Epithelial cell of prostate (primary cell): ENCODE measurements around the gene APOL6.
"Not testable (repeated sequence)": the region's sequence is repeated elsewhere in the genome, so short reads cannot be mapped to it uniquely, and the experiment has no call there.

ENCODE experiments used
- DNase-seq: peaks from one replicate; pipeline ENCODE4 v3.0.0-alpha.2; 2011; ENCODE audit warnings: low read depth, low spot score
- H3K27ac ChIP-seq: fragments of 450-650 bp; 2 replicates; pipeline ENCODE4 v1.5.1; 2017; ENCODE audit warnings: mild to moderate bottlenecking

The APOL6 gene

DNA sequence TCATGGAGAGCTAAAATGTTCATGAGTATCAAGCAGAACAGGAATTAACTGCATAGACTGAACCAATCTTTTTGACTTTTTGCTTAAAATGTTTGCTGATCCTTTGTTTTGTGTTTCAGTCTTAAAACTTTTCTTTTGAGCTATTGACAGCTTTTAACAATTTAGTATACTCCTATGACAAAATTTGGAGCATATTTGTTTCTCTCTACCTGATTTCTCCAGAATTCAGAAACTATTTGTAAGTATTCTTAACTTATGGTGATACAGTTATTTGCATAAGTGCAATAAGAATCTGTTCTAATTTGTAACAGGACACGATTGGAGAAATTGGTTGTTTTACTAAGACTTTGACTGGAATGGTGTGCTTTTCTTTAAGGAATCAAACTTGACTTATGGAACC, 18.5 kb downstream of the APOL6 start:
- not testable (repeated sequence) for DNase-seq, H3K27ac ChIP-seq

DNA sequence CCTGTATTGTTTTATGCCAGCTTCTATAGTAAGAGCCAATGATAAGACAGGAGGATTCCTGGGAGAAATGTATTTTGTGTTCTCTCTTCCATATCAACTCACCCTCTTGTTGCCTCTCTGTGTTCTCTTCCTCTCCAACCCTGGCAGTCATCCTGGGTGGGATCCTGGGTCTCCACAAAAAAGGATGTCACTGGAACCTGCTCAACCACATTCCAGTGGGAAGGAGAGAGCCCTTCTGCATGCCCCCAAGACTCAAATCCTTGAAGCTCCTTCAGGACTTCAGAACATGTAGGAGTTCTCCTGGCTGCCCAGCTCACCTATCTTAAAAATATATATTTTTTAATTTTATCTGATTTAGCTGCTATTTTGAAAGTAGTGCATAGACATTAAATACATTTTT, 26.1 kb downstream of the APOL6 start:
- H3K27ac ChIP-seq, result no peak overlapping the region

DNA sequence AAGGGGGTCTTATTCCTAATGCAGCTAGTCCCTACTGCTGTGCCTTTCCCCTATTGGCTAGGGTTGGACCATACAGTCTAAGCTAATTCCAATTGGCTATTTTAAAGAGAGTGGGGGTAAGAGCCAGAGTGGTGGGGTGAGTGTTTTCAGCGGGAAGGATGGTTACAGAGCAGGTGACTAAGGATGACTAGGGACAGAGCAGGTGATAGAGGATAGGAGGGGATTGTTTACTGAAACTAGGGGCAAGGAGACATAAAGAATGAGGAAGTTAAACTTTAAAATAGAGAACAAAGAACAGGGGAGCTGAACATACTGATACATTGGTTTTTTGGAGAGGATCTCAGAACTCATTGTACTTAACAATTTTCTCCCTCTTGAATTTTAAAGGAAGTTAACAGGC, 27.8 kb downstream of the APOL6 start:
- H3K27ac ChIP-seq, DNase-seq: not testable (repeated sequence)

More for the DNA sequence above, 26.1 kb downstream of the APOL6 start:
- DNase-seq, result no peak

DNA sequence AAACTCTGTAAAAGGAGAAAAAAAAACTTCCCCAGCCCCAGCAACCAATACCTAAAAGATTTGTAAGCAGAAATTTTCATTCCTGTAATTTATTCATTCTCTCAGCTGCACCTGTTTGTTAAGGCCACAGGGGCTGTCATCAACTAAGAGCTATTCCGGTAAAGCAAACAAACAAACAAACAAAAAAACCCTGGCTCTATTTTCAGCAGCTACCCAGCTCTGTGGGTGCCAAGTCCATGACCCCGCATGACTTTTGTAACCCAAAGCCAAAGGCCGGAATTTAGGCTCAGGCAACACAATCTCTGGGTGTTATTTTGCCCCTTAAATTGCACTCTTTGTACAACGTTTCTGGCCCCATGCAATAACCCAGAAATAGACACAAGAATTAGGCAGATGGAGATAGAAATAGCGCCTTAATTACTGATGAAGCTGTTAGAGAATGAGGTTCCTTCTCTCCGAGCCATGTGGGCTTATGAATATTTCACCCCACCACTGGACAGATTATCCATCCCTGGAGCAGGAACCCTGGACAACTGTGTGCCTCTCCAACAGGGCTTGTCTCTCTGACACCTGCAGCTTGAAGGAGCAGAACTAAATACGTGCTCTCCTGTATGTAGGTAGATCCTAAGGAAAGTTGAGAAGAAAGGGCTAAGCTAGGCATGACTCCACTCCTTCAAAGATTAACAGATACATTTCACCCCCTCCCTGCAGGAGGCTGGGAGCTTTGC, 29.4 kb downstream of the APOL6 start:
- no peak overlapping the region for H3K27ac ChIP-seq
- no peak for DNase-seq

DNA sequence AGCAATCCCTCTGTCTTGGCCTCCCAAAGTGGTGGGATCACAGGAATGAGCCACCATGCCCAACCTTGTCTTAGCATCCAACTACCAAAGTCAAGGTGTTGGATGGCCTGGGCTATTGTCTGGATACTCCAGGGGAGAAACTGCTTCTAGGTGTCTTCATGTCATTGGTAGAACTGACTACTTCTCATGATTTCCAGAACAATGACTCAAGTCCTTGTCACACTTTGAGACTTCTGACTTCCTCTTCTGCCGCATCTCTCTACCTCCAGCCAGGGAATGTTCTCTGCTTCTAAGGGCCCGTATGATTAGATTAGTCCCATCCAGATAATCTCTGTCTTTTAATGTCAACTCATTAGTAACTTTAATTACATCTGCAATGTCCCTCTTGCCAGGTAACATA, 30.6 kb downstream of the APOL6 start:
- DNase-seq, result no peak
- H3K27ac ChIP-seq, result no peak overlapping the region

DNA sequence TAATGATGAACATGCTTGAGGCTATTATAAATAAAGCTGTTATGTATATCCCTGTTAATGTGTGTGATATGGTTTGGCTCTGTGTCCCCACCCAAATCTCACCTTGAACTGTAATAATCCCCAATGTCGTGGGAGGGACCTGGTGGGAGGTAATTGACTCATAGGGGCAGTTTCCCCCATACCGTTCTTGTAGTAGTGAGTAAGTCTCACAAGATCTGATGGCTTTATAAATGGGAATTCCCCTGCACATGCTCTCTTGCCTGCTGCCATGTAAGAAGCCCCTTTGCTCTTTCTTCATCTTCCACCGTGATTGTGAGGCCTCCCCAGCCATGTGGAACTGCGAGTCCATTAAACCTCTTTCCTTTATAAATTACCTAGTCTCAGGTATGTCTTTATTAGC, 31.2 kb downstream of the APOL6 start:
- H3K27ac ChIP-seq, DNase-seq: not testable (repeated sequence)

DNA sequence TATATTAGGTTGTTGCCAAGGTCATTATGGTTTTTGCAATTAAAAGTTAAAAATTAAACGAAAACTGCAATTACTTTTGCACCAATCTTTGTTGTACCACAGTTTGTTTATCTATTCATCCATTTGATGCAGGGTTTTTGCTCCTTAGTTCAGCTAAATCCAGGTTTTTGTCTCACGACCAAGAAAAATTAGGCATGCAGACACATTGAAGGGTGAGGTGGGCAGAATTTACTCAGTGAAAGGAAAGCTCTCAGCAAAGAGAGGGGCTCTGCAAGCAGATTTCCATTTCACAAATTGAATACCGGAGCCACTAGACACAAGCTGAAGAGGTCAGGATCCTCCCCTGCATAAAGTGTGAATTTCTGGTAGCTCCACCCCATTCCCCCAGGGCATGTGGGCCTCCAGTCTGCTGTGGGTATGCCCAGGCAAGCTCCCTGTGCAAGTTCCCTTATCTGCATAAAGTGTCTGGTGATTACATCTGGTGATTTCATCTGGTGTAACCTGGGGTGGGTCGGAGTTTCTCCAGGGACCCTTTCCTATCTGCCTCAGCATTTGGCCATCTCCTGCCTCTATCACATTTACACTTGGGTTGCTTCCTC, 33.3 kb downstream of the APOL6 start:
- H3K27ac ChIP-seq, result no peak overlapping the region
- DNase-seq, result no peak

DNA sequence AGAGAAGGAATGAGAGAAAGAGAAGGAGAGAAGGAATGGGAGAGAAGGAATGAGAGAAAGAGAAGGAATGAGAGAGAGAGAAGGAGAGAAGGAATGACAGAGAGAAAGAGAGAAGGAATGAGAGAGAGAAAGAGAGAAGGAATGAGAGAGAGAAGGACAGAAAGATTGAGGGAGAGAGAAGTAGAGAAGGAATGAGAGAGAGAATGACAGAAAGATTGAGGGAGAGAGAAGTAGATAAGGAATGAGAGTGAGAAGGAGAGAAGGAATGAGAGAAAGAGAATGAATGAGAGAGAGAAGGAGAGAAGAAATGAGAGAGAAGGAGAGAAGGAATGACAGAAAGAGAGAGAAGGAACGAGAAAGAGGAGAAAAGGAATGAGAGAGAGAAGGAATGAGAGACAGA, 35.3 kb downstream of the APOL6 start:
- no peak for DNase-seq
- H3K27ac ChIP-seq, result no peak overlapping the region

DNA sequence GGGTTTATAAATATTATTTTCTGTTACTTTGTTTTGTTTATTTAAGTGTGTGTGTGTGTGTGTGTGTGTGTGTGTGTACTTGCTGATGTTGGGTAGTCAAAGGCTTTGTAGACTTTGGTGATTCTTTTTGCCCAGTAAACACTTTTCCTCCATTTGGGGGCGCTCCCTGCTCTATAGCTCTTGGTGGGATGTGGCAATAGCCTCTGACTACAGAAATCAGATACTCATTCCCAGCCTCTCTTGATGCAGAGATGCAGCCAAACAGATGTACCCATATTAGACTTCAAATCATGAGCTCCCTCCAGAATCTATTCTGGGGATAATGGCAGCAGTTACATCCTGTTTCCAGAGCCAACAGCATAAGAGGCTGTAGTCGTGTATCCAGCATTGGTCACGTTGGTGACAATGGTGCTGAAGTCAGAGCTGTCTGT, 36.0 kb downstream of the APOL6 start:
- no peak for DNase-seq
- H3K27ac ChIP-seq, result no peak overlapping the region

DNA sequence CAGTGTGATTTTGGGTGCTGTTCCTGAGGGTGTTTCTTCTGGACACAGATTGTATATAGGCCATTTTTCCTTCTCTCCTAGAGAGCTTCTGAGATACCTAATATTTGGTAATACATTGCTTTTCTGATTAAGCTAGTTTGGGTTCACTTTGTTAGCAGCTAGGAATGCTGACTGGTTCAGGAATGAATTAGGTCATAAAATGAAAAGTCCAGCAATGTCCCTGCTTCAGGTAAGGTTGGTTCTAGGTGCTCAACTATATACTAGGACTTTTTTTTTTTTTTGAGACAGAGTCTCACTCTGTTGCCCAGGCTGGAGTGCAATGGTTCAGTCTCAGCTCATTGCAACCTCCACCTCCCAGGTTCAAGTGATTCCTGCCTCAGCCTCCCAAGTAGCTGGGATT, 36.5 kb downstream of the APOL6 start:
- H3K27ac ChIP-seq, result no peak overlapping the region
- no peak for DNase-seq

DNA sequence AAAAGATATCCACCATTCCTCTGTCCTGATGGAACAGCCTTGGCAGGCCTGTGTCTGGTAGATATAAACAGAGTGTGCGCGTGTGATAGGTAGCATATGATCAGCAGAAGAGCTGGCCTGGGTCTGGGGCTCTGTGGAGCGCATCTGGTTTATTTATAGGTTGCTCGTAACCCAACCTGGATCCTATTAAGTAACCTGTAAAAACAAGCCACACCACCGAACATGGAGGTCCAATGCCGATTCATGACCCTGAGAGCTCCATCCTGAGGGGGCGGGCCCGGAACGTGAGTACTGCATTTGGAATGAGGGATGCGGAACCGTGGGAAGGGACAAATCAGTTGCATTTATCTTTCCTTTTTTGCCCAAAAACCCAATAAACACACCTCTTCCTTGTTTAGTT, 37.5 kb downstream of the APOL6 start:
- no peak for DNase-seq
- no peak overlapping the region for H3K27ac ChIP-seq

DNA sequence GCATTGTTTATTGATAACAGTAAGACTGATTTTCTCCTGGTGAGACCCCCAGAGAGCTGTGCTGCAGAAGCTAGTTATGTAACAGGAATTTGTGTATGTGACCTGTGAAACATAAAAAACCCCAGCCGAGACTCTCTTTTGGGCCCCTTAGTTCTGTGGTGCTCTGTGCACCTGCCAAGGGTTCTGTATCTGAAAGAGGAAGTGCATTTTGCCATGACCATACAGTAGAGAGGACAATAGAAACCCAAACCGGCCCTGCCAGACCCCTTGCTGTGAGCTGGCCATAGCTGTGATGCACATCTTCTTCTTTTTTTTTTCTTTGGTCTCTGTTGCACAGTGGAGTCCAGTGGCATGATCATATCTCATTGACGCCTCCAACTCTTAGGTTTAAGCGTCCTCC, 38.1 kb downstream of the APOL6 start:
- DNase-seq, result no peak
- H3K27ac ChIP-seq, result no peak overlapping the region

DNA sequence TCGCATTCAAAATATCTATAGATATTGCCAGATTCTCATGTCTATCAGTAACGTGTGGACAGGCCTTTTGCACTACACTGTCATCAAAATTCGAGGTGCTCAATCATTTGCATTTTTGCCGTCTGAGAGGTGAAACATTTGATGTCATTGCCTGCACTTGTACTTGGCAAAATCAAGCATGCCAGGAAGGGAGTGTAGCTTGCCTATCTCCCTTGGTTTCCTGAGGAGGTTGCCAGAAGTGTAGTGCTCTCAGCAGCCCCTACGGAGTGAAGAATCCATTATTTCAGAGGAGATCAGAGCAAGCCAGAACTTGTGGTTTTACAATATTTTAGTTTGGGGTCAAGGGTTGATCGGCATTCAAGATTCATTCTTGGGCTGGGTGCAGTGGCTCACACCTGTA, 39.2 kb downstream of the APOL6 start:
- H3K27ac ChIP-seq, result no peak overlapping the region
- no peak for DNase-seq

DNA sequence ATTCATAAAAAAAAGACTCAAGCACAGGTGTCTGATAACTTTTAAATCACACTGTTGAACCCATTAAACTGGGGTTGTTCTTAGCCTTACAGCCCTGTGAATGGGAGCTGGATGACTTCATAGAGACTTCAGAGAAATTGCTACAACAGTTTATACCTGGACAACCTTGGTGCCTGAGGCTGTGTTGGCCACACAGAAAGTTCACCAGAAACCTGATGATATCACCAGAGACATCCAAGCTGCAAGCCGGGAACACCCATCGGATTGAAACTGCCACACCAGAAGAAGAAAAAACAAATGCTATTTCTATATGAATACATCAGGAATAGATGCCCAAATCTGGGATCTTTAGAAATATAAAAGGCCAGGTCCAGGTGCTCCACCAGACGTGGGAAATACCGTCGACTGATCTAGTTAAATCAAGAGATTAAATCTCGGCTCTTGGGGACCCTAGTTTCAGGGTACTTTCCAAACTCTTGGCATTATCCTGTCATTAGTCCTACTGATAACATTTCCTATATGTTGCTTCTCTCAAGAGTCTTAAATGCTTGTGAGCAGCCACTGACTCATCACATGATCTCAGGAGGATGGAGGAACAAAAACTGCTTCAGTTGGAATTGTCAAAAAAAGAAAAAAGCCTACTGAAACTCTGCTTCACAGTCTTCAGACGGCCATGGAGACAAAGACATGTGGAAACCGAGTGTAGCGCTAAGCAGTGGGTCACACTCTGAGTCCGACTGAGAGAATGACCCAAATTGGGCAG, 40.8 kb downstream of the APOL6 start:
- no peak overlapping the region for H3K27ac ChIP-seq
- peak; percentile 8 for DNase-seq

DNA sequence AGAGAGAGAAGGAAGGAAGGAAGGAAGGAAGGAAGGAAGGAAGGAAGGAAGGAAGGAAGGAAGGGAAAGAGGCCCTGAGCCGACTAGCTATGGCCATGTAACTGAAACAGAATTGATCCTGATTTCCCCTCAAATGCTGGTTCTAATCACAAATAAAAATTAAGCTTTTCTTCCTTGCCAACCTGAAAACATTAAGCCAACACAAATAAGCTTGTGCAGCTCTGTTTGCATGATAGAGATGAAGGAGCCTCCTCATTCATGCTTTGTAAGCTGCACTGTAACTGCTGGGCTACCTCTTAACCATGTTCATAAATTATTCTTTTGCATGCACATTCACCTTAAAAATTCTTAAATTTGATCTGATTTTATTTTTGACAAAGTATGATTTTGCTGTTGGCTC, 41.8 kb downstream of the APOL6 start:
- DNase-seq, result no peak
- H3K27ac ChIP-seq, result no peak overlapping the region

DNA sequence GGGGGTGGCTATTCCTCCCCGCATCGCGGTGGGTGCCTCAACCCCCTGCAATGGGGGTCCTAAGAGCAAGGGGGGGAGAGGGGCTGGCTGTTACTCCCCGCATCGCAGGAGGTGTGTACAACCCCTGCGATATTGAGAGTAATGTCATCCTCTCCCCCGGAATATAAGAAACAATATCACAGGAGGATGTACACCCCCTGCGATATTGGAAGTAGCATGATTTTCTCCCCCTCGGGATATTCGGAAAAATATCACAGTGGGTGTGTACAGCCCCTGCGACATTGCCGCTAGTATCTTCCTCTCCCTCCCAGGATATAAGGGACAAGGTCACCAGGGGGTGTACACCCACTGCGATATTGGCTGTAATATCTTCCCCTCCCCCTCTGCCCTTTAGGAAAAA, 47.0 kb downstream of the APOL6 start:
- H3K27ac ChIP-seq, result no peak overlapping the region
- DNase-seq, result no peak

DNA sequence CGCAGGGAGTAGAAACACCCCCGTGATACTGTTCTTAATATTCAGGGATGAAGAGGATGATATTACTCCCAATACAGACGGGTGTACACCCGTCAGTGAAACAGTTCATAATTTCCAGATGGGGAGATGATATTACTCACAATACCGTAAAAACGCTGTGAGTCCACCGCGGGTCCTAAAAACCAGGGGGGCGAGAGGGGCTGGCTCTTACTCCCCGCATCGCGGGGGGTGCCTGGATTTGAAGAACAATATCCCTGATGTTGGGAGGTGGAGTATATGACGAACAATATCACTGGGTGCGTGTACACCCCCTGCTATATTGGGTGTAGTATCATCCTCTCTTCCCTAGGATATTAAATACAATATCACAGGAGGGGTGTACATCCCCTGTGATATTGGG, 48.9 kb downstream of the APOL6 start:
- no peak for DNase-seq
- no peak overlapping the region for H3K27ac ChIP-seq

DNA sequence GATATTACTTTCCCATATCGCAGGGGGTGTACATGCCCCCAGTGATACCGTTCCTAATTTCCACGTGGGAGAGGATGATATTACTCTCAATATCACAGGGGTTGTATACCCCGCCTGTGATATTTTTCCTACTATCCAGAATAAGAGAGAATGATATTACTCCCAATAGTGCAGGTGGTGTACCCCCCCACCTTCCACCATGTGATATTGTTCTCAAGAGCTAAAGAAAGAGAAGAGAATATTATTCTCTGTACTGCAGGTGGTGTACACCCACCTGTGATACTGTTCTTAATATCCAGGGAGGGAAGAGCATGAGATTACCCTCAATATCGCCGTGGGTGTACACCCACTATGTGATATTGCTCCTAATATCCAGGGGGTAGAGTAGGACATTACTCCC, 51.6 kb downstream of the APOL6 start:
- H3K27ac ChIP-seq, DNase-seq: not testable (repeated sequence)

DNA sequence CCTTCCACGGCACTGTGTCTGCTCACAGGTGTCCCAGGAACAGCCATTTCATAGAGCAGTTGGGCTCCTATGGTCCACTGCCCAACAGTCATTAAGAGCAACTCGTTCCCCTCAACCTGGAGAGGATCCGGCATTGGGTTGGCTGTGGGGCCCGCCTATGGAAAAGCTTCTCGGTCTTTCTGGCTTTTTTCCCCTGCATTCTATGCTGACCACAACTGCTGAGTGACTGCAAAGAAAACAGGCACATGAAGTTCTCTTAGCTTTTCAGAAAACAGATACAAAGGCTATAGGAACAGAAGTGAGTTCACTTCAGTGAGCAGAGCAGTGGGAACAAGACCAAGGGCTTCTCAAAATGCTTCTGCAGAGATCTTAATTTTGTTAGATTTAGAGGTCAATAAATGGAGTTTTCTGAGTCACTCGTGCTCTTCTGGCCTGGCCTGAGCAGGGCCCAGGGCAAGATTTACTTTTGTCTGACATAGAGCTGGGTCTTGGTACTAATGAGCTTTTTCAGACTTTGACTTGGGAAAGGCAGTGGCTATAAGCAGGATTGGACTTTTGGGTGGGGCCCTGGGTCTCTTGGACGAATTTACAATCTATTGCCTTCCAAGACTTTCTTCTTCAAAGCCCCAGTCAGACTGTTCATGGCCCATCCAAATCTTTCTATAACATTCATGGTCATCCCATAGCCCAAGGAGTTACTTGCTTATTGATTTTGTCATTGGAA, 55.8 kb downstream of the APOL6 start:
- no peak overlapping the region for H3K27ac ChIP-seq
- no peak for DNase-seq

DNA sequence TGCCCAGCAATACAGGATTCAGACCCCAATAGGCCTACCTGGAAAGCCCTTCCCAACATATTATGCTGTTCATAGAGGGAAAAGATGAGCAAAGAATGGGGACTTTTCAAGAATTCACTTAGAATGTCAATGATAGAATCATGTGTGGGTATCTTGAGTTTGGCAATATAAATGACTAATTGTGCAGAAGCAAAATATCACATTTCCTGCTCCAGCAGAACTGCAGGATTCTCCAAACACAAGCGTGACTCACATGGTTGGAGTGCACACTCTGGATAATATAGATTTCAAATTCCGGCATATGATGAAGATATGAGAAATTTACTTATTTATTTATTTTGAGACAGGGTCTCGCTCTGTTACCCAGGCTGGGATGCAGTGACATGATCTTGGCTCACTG, 56.9 kb downstream of the APOL6 start:
- no peak for DNase-seq
- H3K27ac ChIP-seq, result no peak overlapping the region

DNA sequence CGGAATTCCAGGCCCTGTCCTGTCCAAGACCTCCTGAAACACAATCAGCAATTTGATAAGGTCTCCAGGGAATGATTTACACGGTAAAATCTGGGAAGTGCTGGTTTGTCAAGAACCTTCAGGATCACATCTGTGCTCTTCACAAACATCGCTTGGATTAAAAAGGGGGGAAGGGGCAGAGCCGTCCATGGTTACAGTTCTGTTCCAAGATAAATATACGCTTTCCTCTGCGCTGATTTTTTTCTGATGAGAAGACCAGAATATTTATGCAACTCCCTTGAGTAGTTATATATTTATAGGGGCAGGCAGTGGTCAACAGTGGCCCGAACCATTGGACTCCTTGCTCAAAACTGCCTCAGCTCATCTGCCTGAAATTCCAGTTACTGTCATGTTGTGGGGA, 60.2 kb downstream of the APOL6 start:
- no peak overlapping the region for H3K27ac ChIP-seq
- DNase-seq, result no peak
